ENCODE data around the gene PTX4.

PTX4 gene

GRCh38 chr16:1472974-1473373, 15.8 kb downstream of the PTX4 start:
- no peak overlapping the region for H3K9ac ChIP-seq (ENCODE audit: low read length)
- no peaks in the 10 kb centered on the region for H3K9me2 ChIP-seq (replicated peaks; ENCODE audit: insufficient read depth, low read length)
- no peak for DNase-seq
- H3K4me1 ChIP-seq (ENCODE audit: low read length) = no peaks in the 10 kb centered on the region
- no peaks in the 10 kb centered on the region for H3K36me3 ChIP-seq (replicated peaks; ENCODE audit: insufficient read depth, low read length)
- TF ChIP-seq EZH2phosphoT487 (IDR thresholded peaks at IDR 0.05; ENCODE audit: low read length) (no peak), CTCF (IDR thresholded peaks at IDR 0.05; ENCODE audit: low read length) (no peak), EZH2 (optimal IDR thresholded peaks at IDR 0.05; ENCODE audit: low read depth, low read length) (no peak)
- H3F3A ChIP-seq (ENCODE audit: insufficient read depth, low read length) = no peaks in the 10 kb centered on the region
- no peak overlapping the region for H2AFZ ChIP-seq (ENCODE audit: low read length)
- H3K27ac ChIP-seq (ENCODE audit: low read length) = no peak overlapping the region
- no peak overlapping the region for H3K4me2 ChIP-seq (ENCODE audit: low read depth, low read length)
- no peaks in the 10 kb centered on the region for H3K9me3 ChIP-seq (replicated peaks; ENCODE audit: insufficient read depth, low read length)
- no peaks in the 10 kb centered on the region for H4K20me1 ChIP-seq (ENCODE audit: insufficient read depth, low read length)
- no peak overlapping the region for H3K4me3 ChIP-seq (ENCODE audit: low read length)
- H3K79me2 ChIP-seq (ENCODE audit: low read length) = peaks cover 49% of the 10 kb centered on the region
- no peaks in the 10 kb centered on the region for H3K27me3 ChIP-seq (replicated peaks; ENCODE audit: insufficient read depth, low read length)

GRCh38 chr16:1471569-1472194, 17.1 kb downstream of the PTX4 start:
- Histone ChIP-seq H3K4me1 (ENCODE audit: low read length) (no peaks in the 10 kb centered on the region), H3K79me2 (ENCODE audit: low read length) (peaks cover 60% of the 10 kb centered on the region), H3K4me2 (ENCODE audit: low read depth, low read length) (no peak overlapping the region)

GRCh38 chr16:1470481-1471251, 18.1 kb downstream of the PTX4 start:
- no peaks in the 10 kb centered on the region for H3K36me3 ChIP-seq (replicated peaks; ENCODE audit: insufficient read depth, low read length)
- no peak overlapping the region for H2AFZ ChIP-seq (ENCODE audit: low read length)
- no peaks in the 10 kb centered on the region for H3F3A ChIP-seq (ENCODE audit: insufficient read depth, low read length)
- DNase-seq = no peak
- no peaks in the 10 kb centered on the region for H3K9me3 ChIP-seq (replicated peaks; ENCODE audit: insufficient read depth, low read length)
- no peaks in the 10 kb centered on the region for H3K9me2 ChIP-seq (replicated peaks; ENCODE audit: insufficient read depth, low read length)
- H3K79me2 ChIP-seq (ENCODE audit: low read length) = peaks cover 67% of the 10 kb centered on the region
- H3K4me1 ChIP-seq (ENCODE audit: low read length) = no peaks in the 10 kb centered on the region
- no peak overlapping the region for H3K4me2 ChIP-seq (ENCODE audit: low read depth, low read length)
- no peaks in the 10 kb centered on the region for H3K27me3 ChIP-seq (replicated peaks; ENCODE audit: insufficient read depth, low read length)
- H3K9ac ChIP-seq (ENCODE audit: low read length) = no peak overlapping the region
- TF ChIP-seq CTCF (IDR thresholded peaks at IDR 0.05; ENCODE audit: low read length) = no peak
- no peak for TF ChIP-seq EZH2 (optimal IDR thresholded peaks at IDR 0.05; ENCODE audit: low read depth, low read length)
- no peak overlapping the region for H3K27ac ChIP-seq (ENCODE audit: low read length)
- no peaks in the 10 kb centered on the region for H4K20me1 ChIP-seq (ENCODE audit: insufficient read depth, low read length)
- H3K4me3 ChIP-seq (ENCODE audit: low read length) = no peak overlapping the region

More at GRCh38 chr16:1471569-1472194, 17.1 kb downstream of the PTX4 start:
- no peak overlapping the region for H3K4me3 ChIP-seq (ENCODE audit: low read length)
- H3K9me2 ChIP-seq (replicated peaks; ENCODE audit: insufficient read depth, low read length) = no peaks in the 10 kb centered on the region
- TF ChIP-seq CTCF (IDR thresholded peaks at IDR 0.05; ENCODE audit: low read length) (no peak), EZH2 (optimal IDR thresholded peaks at IDR 0.05; ENCODE audit: low read depth, low read length) (no peak), EZH2phosphoT487 (IDR thresholded peaks at IDR 0.05; ENCODE audit: low read length) (no peak)
- no peaks in the 10 kb centered on the region for H3K27me3 ChIP-seq (replicated peaks; ENCODE audit: insufficient read depth, low read length)
- H4K20me1 ChIP-seq (ENCODE audit: insufficient read depth, low read length) = no peaks in the 10 kb centered on the region
- DNase-seq = no peak
- no peak overlapping the region for H3K9ac ChIP-seq (ENCODE audit: low read length)
- no peak overlapping the region for H2AFZ ChIP-seq (ENCODE audit: low read length)
- no peaks in the 10 kb centered on the region for H3K36me3 ChIP-seq (replicated peaks; ENCODE audit: insufficient read depth, low read length)
- no peaks in the 10 kb centered on the region for H3F3A ChIP-seq (ENCODE audit: insufficient read depth, low read length)
- H3K27ac ChIP-seq (ENCODE audit: low read length) = no peak overlapping the region
- H3K9me3 ChIP-seq (replicated peaks; ENCODE audit: insufficient read depth, low read length) = no peaks in the 10 kb centered on the region

All from MM.1S (cell line).